DOHH2 (cell line): ENCODE measurements around the gene EN2.

Experiments
- H3F3A ChIP-seq: fragments of 200-600 bp; sonication (generic), shearing (Covaris generic); 2 replicates; pipeline ENCODE4 v1.6.0; 2016; ENCODE audit warnings: antibody characterized with exemption, mild to moderate bottlenecking; ENCODE audit not compliant: control insufficient read depth, insufficient read depth
- H3K27ac ChIP-seq: fragments of 200-600 bp; sonication (generic); 2 replicates; pipeline ENCODE4 v1.5.1; 2014; ENCODE audit warnings: low read depth, mild to moderate bottlenecking, low read length, moderate library complexity
- H3K27me3 ChIP-seq: fragments of 200-600 bp; sonication (generic); 2 replicates; pipeline ENCODE4 v1.6.1; 2014; ENCODE audit warnings: mild to moderate bottlenecking, low read length, mixed read lengths; ENCODE audit not compliant: control insufficient read depth
- H3K36me3 ChIP-seq: fragments of 200-600 bp; sonication (generic); 2 replicates; pipeline ENCODE4 v1.6.1; 2014; ENCODE audit warnings: mild to moderate bottlenecking, low read length, moderate library complexity, mixed read lengths; ENCODE audit not compliant: control insufficient read depth
- H3K4me1 ChIP-seq: fragments of 200-600 bp; sonication (generic); 2 replicates; pipeline ENCODE4 v1.6.1; 2014; ENCODE audit warnings: mild to moderate bottlenecking, low read length, mixed read lengths; ENCODE audit not compliant: control insufficient read depth
- H3K4me2 ChIP-seq: fragments of 200-600 bp; sonication (generic); 2 replicates; pipeline ENCODE4 v1.6.0; 2014; ENCODE audit warnings: mild to moderate bottlenecking, low read length, moderate library complexity
- H3K4me3 ChIP-seq: fragments of 200-600 bp; sonication (generic); 2 replicates; pipeline ENCODE4 v1.5.1; 2014; ENCODE audit warnings: mild to moderate bottlenecking, low read length, mixed read lengths
- H3K79me2 ChIP-seq: fragments of 200-600 bp; sonication (generic); 2 replicates; pipeline ENCODE4 v1.6.1; 2014; ENCODE audit warnings: mild to moderate bottlenecking, low read length, mixed read lengths; ENCODE audit not compliant: control insufficient read depth
- H3K9me2 ChIP-seq: fragments of 200-600 bp; sonication (generic); replicated peaks from 2 replicates; pipeline ENCODE4 v1.6.1; 2014; ENCODE audit warnings: mild to moderate bottlenecking, low read length, mixed read lengths; ENCODE audit not compliant: control insufficient read depth
- H3K9me3 ChIP-seq: fragments of 200-600 bp; sonication (generic); 2 replicates; pipeline ENCODE4 v1.6.1; 2014; ENCODE audit warnings: antibody characterized with exemption, low read length, mixed read lengths; ENCODE audit not compliant: control insufficient read depth, insufficient read depth
- H4K20me1 ChIP-seq: fragments of 200-600 bp; sonication (generic); 2 replicates; pipeline ENCODE4 v1.6.0; 2014; ENCODE audit warnings: low read depth, mild to moderate bottlenecking, antibody characterized with exemption, low read length, moderate library complexity; ENCODE audit not compliant: control insufficient read depth, insufficient read depth
- CTCF ChIP-seq: fragments of 200-600 bp; sonication (generic); IDR thresholded peaks from one replicate; pipeline ENCODE4 v1.5.1; 2014; ENCODE audit warnings: antibody characterized with exemption, mild to moderate bottlenecking, low read depth, low read length; ENCODE audit not compliant: poor library complexity, severe bottlenecking
- EZH2phosphoT487 ChIP-seq: fragments of 200-600 bp; sonication (generic); IDR thresholded peaks from 2 replicates; pipeline ENCODE4 v1.6.1; 2017; ENCODE audit warnings: borderline replicate concordance, mild to moderate bottlenecking, antibody characterized with exemption, low read length, moderate library complexity, mixed read lengths

EN2 gene

GRCh38 chr7:155447603-155448002 is 10.3 kb upstream of the EN2 start:
- TF ChIP-seq CTCF: no peak
- no peak for TF ChIP-seq EZH2phosphoT487
- H3K27me3 ChIP-seq: peaks cover 13% of the 10 kb centered on the region
- H4K20me1 ChIP-seq: no peaks in the 10 kb centered on the region
- no peak overlapping the region for H3K4me2 ChIP-seq
- no peaks in the 10 kb centered on the region for H3K9me2 ChIP-seq
- no peaks in the 10 kb centered on the region for H3K79me2 ChIP-seq
- no peaks in the 10 kb centered on the region for H3K4me1 ChIP-seq
- no peaks in the 10 kb centered on the region for H3F3A ChIP-seq
- H3K36me3 ChIP-seq: no peaks in the 10 kb centered on the region
- H3K27ac ChIP-seq: no peak overlapping the region
- H3K4me3 ChIP-seq: no peak overlapping the region
- no peaks in the 10 kb centered on the region for H3K9me3 ChIP-seq

- Histone ChIP-seq H3K79me2 (no peaks in the 10 kb centered on the region), H3K27me3 (peaks cover 19% of the 10 kb centered on the region), H3K36me3 (no peaks in the 10 kb centered on the region), H4K20me1 (no peaks in the 10 kb centered on the region), H3F3A (no peaks in the 10 kb centered on the region), H3K9me2 (no peaks in the 10 kb centered on the region), H3K4me2 (no peak overlapping the region), H3K27ac (no peak overlapping the region), H3K4me3 (no peak overlapping the region), H3K4me1 (no peaks in the 10 kb centered on the region), H3K9me3 (no peaks in the 10 kb centered on the region)
- TF ChIP-seq EZH2phosphoT487: no peak
- TF ChIP-seq CTCF: no peak
Measured at GRCh38 chr7:155448632-155449007, 9.3 kb upstream of the EN2 start.

GRCh38 chr7:155449008-155449868 is 8.7 kb upstream of the EN2 start:
- Histone ChIP-seq H4K20me1 (no peaks in the 10 kb centered on the region), H3F3A (no peaks in the 10 kb centered on the region), H3K9me2 (no peaks in the 10 kb centered on the region), H3K4me3 (no peak overlapping the region), H3K4me2 (no peak overlapping the region), H3K4me1 (no peaks in the 10 kb centered on the region), H3K79me2 (no peaks in the 10 kb centered on the region), H3K27ac (no peak overlapping the region), H3K27me3 (peaks cover 19% of the 10 kb centered on the region), H3K9me3 (no peaks in the 10 kb centered on the region), H3K36me3 (no peaks in the 10 kb centered on the region)
- no peak for TF ChIP-seq EZH2phosphoT487
- no peak for TF ChIP-seq CTCF
